NK-92 (cell line): ENCODE results near the gene CDK6.

ENCODE experiments used
- DNase-seq: peaks from one replicate; lab custom pipeline; 2025; ENCODE audit not compliant: unreplicated experiment; lab: John Stamatoyannopoulos, UW

The CDK6 gene

DNA sequence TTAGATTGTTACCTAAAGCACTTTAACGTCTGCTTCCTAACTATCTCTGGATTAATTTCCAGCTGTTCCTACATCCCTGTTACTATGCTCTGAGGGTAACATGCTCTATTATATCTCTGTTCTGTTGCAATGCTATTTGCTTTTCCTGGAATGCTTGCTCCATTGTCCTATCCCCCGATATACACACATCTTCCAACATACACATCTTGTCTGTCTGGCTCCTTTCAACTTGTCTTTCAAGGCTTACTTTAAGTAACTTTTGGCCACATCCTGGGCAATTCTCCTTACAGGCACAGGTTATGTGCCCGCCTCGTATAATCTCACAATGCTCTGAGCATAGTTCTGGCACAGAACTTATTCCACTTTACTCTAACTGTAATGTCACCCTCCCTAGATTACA is 96.2 kb downstream of the CDK6 start:
- no peak for DNase-seq

- DNase-seq: no peak
These were observed 97.3 kb downstream of the CDK6 start for GRCh38 chr7:92739091-92739490.

GRCh38 chr7:92737706-92738105 is 98.7 kb downstream of the CDK6 start:
- DNase-seq: no peak

GRCh38 chr7:92736870-92737269 is 99.5 kb downstream of the CDK6 start:
- no peak for DNase-seq

DNA sequence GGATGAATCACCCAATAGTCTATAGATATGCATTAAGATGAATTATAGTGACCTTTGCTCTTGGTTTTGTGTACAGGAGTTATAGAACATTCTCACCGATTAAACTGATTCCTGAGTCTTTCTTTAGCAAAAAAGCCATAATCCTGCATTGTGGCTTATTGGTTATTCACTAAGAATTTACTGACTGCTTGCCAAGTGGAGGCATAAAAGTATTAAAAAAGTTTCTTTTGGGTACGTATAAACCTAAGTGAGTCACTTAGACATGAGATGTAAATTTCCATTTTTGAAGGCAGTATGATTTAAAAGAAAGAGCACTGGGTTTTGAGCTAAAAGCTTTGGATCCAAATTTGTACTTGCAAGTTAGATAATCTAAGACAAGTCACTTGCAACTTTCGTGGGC is 100.7 kb downstream of the CDK6 start:
- DNase-seq: no peak

DNA sequence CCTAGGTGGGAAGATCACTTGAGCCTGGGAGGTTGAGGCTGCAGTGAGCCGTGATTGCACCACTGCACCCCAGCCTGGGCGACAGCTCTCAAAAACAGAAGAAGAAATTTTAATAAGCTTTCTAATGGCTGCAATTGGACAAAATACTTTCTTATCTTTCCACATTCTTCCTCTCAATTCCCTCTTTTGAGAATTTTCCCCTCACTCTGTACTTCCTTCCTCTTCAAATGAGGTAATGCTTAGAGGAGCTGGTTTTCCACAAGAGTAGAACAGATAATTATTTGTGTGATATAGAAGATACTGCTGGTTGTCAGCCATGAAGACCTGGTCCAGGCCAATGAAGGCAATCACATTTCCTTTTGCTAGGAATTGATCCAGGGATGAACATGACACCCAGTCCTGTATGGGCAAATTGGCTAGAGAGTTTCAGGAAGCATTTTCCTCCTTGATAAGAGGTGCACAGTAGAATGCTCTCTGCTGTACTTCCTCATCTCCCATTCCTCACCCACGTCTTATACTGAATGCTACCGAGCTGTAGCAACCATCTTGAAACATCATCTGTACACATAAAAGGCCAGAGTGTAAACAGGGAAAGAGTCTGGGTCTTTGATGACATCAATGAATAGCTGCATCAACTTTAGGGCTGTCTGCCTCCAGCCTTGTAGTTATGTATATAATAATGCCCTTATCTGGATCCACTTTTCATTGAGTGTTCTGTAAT is 103.9 kb downstream of the CDK6 start:
- DNase-seq: no peak

GRCh38 chr7:92731335-92732063 is 104.9 kb downstream of the CDK6 start:
- DNase-seq: no peak

GRCh38 chr7:92730808-92731207 is 105.6 kb downstream of the CDK6 start:
- DNase-seq: no peak

- DNase-seq: no peak
These were observed 106.6 kb downstream of the CDK6 start for GRCh38 chr7:92729751-92730150.

DNA sequence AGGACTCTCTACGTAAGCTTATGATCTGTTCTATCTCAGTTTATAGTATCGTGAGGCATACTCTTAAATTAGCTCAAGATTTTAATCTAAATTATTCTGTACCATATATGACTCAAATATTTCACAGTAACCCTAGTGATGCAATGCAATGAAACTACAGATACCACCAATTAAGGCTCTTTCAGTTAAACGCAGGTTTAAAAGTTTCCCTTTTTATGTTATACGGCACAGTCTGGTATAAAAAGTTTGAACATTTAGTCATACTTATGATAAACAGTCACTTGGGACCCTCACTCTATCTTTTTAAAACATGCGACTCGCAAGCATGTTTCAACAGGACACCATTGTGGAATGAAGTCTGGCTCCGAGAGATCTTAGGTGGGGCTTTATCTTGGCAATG is 107.2 kb downstream of the CDK6 start:
- DNase-seq: no peak

DNA sequence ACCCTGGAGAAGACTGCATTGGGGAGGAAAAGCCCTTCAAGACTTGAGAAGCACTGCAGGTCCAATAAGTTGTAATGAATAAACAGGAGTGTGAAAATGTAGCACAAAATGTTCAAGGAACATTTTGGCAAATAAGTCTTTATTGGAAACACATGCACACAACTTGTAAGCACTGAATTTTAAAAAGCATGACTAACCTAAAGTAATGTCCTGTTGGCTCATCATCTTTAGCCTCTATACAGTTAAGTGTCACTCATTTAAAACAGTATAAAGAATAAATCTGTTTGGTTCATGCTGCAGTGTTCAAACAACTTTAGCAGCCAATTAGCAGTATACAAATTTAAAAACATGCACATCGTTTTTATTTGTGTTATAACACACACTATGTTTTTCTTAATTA is 108.6 kb downstream of the CDK6 start:
- DNase-seq: no peak

DNA sequence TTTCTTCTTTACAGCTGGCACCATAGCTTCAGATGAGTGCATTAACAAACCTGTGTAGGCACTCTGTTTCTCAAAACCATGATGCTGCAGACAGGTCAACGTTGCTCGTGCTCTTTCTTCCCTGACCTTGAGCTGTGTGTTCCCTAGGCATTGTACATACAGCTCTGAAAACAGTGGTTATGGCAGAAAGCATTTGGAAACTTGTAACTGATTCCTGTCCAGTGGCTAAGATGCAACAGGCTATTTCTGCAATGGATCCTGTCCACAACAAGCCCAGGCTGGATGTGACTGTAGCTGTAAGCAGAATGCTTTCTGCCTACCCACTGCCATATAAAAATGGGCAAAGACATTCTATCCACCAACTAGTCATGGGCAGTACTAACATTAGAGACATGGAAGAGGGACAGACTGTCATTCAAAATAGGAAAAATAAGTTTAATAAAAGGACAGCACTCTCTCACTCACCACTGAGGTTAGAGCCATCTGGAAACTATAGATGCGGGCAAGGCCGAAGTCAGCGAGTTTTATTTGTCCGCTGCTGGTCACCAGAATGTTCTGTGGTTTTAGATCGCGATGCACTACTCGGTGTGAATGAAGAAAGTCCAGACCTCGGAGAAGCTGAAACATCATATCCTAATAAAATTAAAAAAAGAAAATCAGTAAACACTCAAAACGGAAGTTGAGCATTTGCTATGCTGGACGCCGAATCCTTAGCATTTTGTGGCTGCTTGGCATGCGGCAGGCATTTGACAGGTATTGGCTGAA is 111.0 kb downstream of the CDK6 start:
- no peak for DNase-seq

GRCh38 chr7:92723943-92724342 is 112.4 kb downstream of the CDK6 start:
- no peak for DNase-seq

GRCh38 chr7:92723205-92723604 is 113.2 kb downstream of the CDK6 start:
- no peak for DNase-seq

- DNase-seq: no peak
These were observed 113.8 kb downstream of the CDK6 start for GRCh38 chr7:92722541-92722940.

DNA sequence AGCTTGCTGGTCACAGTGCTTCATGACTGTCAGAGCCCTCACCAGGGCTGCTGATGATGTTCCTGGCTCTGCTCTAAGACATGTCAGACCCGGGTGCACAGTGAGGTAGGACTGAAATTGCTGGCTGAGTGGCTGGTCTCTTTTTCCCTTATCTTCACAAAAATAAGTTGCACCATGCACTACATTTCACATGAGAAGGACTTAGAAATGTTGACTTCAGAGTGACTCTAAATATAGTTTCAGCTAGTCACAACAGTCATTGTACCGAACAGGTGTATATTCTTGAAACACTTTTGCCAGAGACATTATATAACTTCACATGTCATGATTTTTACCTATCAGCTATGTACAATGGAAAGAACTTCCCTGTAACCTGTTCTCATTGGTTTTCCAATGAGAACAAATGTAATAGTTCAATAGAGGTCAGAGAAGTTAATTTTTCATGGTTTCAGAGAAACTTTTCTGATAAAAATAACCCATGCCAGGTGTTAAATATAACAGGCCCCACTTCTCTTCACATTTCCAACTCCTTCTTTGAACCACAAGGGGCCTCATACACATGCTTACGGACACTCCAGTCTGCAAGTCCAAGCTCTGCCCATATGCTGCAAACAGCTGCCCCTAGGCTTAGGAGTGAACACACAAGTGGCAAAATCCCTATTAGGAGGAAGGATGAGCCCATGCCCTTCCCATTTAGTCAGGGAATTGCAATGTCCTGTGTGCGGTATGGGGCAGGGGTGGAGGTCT is 115.6 kb downstream of the CDK6 start:
- DNase-seq: no peak

DNA sequence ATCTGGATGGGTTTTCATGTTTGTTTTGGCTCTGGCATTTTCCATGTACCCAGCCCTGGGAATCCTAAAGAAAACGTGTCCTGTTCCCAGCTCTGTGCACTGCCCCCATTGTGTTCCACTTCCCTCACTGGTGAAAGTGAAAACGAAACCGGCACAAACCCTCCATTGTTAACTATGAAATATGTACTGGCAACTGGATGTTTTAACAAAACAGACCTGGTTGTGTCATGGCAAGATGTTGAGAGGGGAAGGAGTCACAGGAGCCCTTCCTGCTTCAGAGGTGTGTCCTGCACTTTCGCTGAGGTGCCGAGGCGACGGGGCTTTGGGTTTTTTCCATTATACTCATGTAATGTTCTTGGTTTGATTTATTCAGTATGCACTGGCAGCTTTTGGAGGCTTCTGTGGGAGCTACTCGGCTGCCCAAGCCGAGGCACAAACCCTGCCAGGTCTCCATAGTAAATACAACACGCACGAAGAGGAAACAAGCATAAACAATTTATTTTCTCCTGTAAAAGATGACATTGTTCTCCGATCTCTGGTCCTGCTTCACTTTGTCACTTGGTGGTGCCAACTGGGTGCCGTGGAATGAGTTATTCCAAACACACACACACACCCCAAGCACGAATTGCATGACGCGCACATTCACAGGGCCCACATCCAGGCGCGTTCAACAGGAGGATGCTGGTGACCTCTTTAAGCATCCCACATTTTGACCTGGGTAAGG is 118.2 kb downstream of the CDK6 start:
- no peak for DNase-seq

DNA sequence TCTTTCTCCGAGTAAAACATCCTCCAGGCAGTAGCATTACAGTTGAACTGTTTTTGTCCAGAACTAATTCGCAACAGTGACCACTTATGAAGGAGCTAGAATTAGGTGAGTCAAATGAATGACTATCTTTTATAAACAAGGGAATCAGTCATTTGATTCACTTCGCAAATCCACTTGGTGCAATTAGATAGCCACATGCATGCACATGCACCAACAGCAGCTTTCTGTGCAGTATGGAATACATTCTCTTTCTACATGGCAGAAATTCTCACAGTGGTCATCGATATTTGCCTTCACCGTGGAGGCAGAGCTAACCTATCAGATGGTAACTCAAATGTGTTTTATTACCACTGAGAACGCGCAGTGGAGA is 118.8 kb downstream of the CDK6 start:
- no peak for DNase-seq

GRCh38 chr7:92716825-92717580 is 119.4 kb downstream of the CDK6 start:
- no peak for DNase-seq

GRCh38 chr7:92715963-92716362 is 120.4 kb downstream of the CDK6 start:
- DNase-seq: no peak
